ENCODE measurements around the gene KASH5. TPM values are rescaled to one million over a fixed set of nuclear protein-coding genes. Genes with fewer than 3 reads are reported as not detected.
"Not testable (repeated sequence)": the region's sequence is repeated elsewhere in the genome, so short reads cannot be mapped to it uniquely, and the experiment has no call there.

KASH5 gene
- total RNA-seq, 1 experiment from 2014 or later: 0.30 TPM

GRCh38 chr19:49442771-49443365 is 54.8 kb downstream of the KASH5 start:
- DNase-seq (ENCODE audit: low read depth): peak; percentile 89
- in situ Hi-C loops (cut with HindIII; ENCODE audit: low pct_unique_long_range_greater_than_20kb, low sequenced_read_pairs): no loop called here

- peak; percentile 97 for DNase-seq (ENCODE audit: low read depth)
- in situ Hi-C loops (cut with HindIII; ENCODE audit: low pct_unique_long_range_greater_than_20kb, low sequenced_read_pairs): no loop called here
These were observed 55.5 kb downstream of the KASH5 start for GRCh38 chr19:49443366-49444099.

DNA sequence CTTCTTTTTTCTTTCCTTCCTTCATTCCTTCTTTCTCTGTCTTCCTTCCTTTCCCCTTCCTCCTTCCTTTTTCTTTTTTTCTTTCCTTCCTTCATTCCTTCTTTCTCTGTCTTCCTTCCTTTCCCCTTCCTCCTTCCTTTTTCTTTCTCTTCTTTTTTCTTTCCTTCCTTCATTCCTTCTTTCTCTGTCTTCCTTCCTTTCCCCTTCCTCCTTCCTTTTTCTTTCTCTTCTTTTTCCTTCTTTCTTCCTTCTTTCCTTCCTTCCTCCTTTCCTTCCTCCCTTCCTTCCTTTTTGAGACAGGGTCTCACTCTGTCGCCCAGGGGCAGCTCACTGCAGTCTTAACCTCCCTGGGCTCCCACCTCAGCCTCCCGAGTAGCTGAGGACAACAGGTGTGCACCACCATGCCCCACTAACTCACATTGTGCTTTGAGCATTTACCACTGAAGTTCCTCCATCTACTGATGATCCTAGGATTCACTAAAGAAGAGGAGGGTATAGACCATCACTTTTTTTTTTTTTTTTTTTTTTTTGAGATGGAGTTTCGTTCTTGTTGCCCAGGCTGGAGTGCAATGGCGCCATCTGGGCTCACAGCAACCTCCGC is 56.2 kb downstream of the KASH5 start:
- in situ Hi-C loops (cut with HindIII; ENCODE audit: low pct_unique_long_range_greater_than_20kb, low sequenced_read_pairs); DNase-seq (ENCODE audit: low read depth): not testable (repeated sequence)

GRCh38 chr19:49445997-49446396 is 57.9 kb downstream of the KASH5 start:
- in situ Hi-C loops (cut with HindIII; ENCODE audit: low pct_unique_long_range_greater_than_20kb, low sequenced_read_pairs): no loop called here

DNA sequence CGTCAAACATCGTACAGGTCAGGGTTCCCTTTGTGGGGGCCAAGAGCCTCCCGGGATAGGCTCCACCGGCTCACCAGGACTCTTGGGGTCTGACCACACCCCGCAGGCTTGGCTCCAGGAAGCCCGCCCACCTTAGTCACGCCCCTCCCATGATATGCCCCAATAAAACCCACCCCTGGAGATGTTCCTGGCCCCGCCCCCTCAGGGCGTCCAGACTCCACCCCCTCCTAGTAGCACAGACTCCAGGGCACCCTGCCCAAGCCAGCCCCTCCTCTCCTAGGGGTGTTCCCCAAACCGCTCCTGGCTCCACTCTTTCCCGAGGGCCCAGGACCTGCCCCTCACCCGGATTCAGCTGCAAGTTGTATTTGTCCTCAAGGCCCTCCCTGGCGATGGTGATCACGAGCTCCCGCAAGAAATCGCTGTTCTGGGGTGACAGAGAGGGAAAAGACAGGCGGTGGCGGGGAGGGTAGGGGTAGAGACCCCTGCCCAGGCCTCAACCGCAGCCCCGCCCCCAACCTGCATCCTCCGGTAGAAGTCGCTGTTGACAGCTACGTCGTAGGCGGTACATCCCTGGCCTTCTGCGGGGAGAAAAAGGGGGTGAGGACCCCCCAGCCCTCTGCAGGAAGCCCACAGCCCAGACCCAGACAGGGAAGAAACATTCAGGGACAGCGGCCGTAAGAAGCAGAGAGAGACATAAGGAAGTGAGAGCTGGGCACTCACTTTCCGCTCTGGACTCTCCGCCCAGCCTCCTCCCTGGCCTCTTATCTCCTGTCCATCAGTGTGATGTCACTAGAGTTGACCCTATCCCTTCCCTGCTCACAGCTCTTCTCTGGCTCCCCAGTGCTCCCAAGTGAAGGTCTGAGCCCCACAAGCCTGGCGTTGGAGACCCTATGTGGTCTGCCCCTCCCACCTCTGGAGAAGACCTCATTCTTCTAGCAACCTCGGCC is 59.7 kb downstream of the KASH5 start:
- in situ Hi-C loops (cut with HindIII; ENCODE audit: low pct_unique_long_range_greater_than_20kb, low sequenced_read_pairs): no loop called here
- no peak for DNase-seq (ENCODE audit: low read depth)

More at GRCh38 chr19:49445997-49446396, 57.9 kb downstream of the KASH5 start:
- no peak for DNase-seq (ENCODE audit: low read depth)

GRCh38 chr19:49448432-49448786 is 60.4 kb downstream of the KASH5 start:
- DNase-seq (ENCODE audit: low read depth): no peak
- in situ Hi-C loops (cut with HindIII; ENCODE audit: low pct_unique_long_range_greater_than_20kb, low sequenced_read_pairs): no loop called here

GRCh38 chr19:49450405-49450804 is 62.4 kb downstream of the KASH5 start:
- in situ Hi-C loops (cut with HindIII; ENCODE audit: low pct_unique_long_range_greater_than_20kb, low sequenced_read_pairs): no loop called here
- DNase-seq (ENCODE audit: low read depth): no peak

- in situ Hi-C loops (cut with HindIII; ENCODE audit: low pct_unique_long_range_greater_than_20kb, low sequenced_read_pairs): no loop called here
- peak; percentile 98 for DNase-seq (ENCODE audit: low read depth)
These were observed 63.6 kb downstream of the KASH5 start, which contains the start of gene PIH1D1 for GRCh38 chr19:49451430-49452181. Gene PIH1D1 (minus strand): TSS chr19:49451814. CDS start chr19:49451574, 240 bp downstream.

- in situ Hi-C loops (cut with HindIII; ENCODE audit: low pct_unique_long_range_greater_than_20kb, low sequenced_read_pairs): no loop called here
- peak; percentile 98 for DNase-seq (ENCODE audit: low read depth)
These were observed 65.1 kb downstream of the KASH5 start, which contains the start of gene ALDH16A1 for GRCh38 chr19:49453013-49453756. Gene ALDH16A1 (plus strand): TSS chr19:49453225. CDS start chr19:49453332, 107 bp downstream.

DNA sequence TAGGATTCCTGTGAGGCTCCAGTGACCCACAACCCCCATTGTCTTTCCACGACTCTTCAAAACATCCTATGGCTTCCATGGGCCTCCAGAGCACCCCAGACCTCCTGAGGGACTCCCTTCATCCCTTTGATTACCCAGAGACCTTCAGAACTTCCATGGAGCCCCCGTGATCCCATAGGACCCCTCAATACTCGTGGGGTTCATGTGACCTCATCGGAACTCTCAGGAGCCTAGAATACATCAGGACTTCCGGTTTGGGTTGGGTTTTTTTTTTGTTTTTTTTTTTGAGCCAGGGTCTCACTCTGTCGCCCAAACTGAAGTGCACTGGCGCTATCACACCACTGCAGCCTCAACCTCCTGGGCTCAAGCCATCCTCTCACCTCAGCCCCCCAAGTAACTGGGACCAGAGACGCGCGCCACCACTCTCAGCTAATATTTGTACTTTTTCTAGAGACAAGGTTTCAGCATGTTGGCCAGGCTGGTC is 65.8 kb downstream of the KASH5 start:
- DNase-seq (ENCODE audit: low read depth): no peak
- in situ Hi-C loops (cut with HindIII; ENCODE audit: low pct_unique_long_range_greater_than_20kb, low sequenced_read_pairs): no loop called here

DNA sequence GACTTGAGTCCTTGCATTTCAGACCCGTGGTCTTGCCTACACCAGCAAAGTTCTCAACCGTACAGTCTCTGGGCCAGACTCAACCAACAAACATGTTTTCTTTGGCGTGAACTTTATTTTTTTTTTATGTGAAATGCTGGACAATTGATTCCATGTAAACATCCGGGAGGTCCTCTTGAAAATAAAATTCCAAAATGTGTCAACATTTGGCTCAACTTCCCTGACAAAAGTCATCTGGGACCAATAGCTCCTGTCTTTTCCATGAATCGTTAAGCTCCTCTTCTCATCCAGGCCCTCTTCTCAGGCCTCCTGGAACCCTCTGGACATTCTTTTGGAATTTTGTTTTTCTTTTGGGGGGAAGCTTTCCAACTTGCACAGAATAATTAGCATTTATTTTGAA is 67.7 kb downstream of the KASH5 start:
- in situ Hi-C loops (cut with HindIII; ENCODE audit: low pct_unique_long_range_greater_than_20kb, low sequenced_read_pairs): no loop called here
- no peak for DNase-seq (ENCODE audit: low read depth)

GRCh38 chr19:49456326-49456725 is 68.3 kb downstream of the KASH5 start:
- DNase-seq (ENCODE audit: low read depth): peak; percentile 32
- in situ Hi-C loops (cut with HindIII; ENCODE audit: low pct_unique_long_range_greater_than_20kb, low sequenced_read_pairs): no loop called here

DNA sequence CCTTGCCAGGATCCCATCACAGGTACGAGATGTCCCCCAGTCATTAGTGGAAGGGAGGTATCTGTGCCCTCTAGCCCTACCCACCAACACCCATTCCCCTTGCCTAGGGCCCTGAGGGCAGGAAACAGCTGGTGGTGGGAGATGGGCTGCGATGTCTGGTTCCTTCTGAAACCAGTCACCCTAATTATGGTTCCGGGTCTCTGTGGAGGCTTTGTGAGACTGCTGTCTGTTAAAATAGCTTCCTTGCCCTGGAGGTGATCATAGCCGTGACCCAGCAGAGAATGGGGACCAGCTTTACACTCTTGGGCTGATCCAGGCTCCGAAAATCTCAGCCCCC is 70.5 kb downstream of the KASH5 start:
- DNase-seq (ENCODE audit: low read depth): no peak
- in situ Hi-C loops (cut with HindIII; ENCODE audit: low pct_unique_long_range_greater_than_20kb, low sequenced_read_pairs): no loop called here

GRCh38 chr19:49459388-49459787 is 71.3 kb downstream of the KASH5 start:
- DNase-seq (ENCODE audit: low read depth): no peak
- in situ Hi-C loops (cut with HindIII; ENCODE audit: low pct_unique_long_range_greater_than_20kb, low sequenced_read_pairs): no loop called here

DNA sequence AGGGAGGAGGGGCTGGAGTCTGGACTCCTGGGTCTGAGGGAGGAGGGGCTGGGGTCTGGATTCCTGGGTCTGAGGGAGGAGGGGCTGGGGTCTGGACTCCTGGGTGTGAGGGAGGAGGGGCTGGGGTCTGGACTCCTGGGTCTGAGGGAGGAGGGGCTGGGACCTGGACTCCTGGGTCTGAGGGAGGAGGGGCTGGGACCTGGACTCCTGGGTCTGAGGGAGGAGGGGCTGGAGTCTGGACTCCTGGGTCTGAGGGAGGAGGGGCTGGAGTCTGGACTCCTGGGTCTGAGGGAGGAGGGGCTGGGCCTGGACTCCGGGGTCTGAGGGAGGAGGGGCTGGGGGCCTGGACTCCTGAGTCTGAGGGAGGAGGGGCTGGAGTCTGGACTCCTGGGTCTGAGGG is 73.1 kb downstream of the KASH5 start:
- DNase-seq (ENCODE audit: low read depth); in situ Hi-C loops (cut with HindIII; ENCODE audit: low pct_unique_long_range_greater_than_20kb, low sequenced_read_pairs): not testable (repeated sequence)

- in situ Hi-C loops (cut with HindIII; ENCODE audit: low pct_unique_long_range_greater_than_20kb, low sequenced_read_pairs): no loop called here
- no peak for DNase-seq (ENCODE audit: low read depth)
These were observed 73.6 kb downstream of the KASH5 start for GRCh38 chr19:49461656-49462055.

GRCh38 chr19:49462492-49462891 is 74.4 kb downstream of the KASH5 start:
- in situ Hi-C loops (cut with HindIII; ENCODE audit: low pct_unique_long_range_greater_than_20kb, low sequenced_read_pairs): no loop called here
- DNase-seq (ENCODE audit: low read depth): no peak

Measured in Caki2 (cell line).